NT2/D1 (cell line): ENCODE data around the gene THEM4.
"Not testable (repeated sequence)": the region's sequence is repeated elsewhere in the genome, so short reads cannot be mapped to it uniquely, and the experiment has no call there.

Experiments
- DNase-seq: peaks from one replicate; pipeline ENCODE4 v3.0.0-alpha.2; 2011; ENCODE audit warnings: low read depth, low spot score
- H3K27me3 ChIP-seq: 2 replicates; pipeline ENCODE4 v1.6.0; 2011; ENCODE audit warnings: mild to moderate bottlenecking; ENCODE audit not compliant: insufficient read length, insufficient read depth
- H3K36me3 ChIP-seq: 2 replicates; pipeline ENCODE4 v1.6.1; 2011; ENCODE audit warnings: mild to moderate bottlenecking, low read length, mixed read lengths; ENCODE audit not compliant: insufficient read depth, insufficient read length
- H3K4me1 ChIP-seq: 2 replicates; pipeline ENCODE4 v1.5.1; 2011; ENCODE audit not compliant: insufficient read depth, insufficient read length
- H3K4me3 ChIP-seq: 2 replicates; pipeline ENCODE4 v1.5.1; 2011; ENCODE audit warnings: low read depth; ENCODE audit not compliant: insufficient read length
- H3K9ac ChIP-seq: 2 replicates; pipeline ENCODE4 v1.6.0; 2011; ENCODE audit warnings: low read depth; ENCODE audit not compliant: insufficient read length
- H3K9me3 ChIP-seq: 2 replicates; pipeline ENCODE4 v1.5.1; 2011; ENCODE audit warnings: mild to moderate bottlenecking, low read length; ENCODE audit not compliant: insufficient read depth
- SUZ12 ChIP-seq: IDR thresholded peaks from 2 replicates; pipeline ENCODE4 v1.6.1; 2011; ENCODE audit not compliant: insufficient read length, insufficient read depth; ENCODE audit errors: extremely low read depth
- YY1 ChIP-seq: IDR thresholded peaks from 2 replicates; pipeline ENCODE4 v1.6.1; 2011; ENCODE audit not compliant: insufficient read length, insufficient read depth
- ZNF274 ChIP-seq: IDR thresholded peaks from 2 replicates; pipeline ENCODE4 v1.6.1; 2011; ENCODE audit warnings: mild to moderate bottlenecking, low read depth, low read length

Gene THEM4

DNA sequence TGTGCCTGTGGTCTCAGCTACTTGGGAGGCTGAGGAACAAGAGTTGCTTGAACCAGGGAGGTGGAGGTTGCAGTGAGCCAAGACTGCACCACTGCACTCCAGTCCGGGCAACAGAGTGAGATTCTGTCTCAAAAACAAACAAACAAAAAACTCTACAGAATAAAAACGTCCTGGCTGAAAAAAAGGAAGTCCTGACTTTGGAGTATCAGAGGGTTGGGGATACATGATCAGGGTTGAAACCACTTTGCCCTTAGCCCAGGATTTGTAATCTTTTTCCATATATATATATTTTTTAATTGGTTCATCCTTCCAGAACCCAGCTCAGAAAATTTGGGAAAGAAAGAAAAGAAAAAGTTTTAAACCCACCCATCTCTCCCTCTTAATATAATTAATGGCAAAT lies 6.5 kb downstream of the THEM4 start:
- H3K9me3 ChIP-seq, result peaks cover 72% of the 10 kb centered on the region
- H3K9ac ChIP-seq, result no peak overlapping the region
- no peak overlapping the region for H3K4me3 ChIP-seq
- no peaks in the 10 kb centered on the region for H3K27me3 ChIP-seq
- no peaks in the 10 kb centered on the region for H3K4me1 ChIP-seq
- peaks cover 40% of the 10 kb centered on the region for H3K36me3 ChIP-seq
- no peak for DNase-seq
- TF ChIP-seq YY1 (no peak), SUZ12 (no peak), ZNF274 (no peak)

DNA sequence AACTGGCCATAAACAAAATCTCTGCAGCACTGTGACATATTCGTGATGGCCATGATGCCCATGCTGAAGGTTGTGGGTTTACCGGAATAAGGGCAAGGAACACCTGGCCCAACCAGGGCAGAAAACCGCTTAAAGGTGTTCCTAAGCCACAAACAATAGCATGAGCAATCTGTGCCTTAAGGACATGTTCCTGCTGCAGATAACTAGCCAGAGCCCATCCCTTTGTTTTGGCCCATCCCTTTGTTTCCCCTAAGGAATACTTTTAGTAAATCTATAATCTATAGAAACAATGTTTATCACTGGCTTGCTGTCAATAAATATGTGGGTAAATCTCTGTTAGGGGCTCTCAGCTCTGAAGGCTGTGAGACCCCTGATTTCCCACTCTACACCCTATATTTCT lies 8.5 kb downstream of the THEM4 start:
- not testable (repeated sequence) for DNase-seq, H3K4me3 ChIP-seq, H3K9ac ChIP-seq, H3K4me1 ChIP-seq, H3K27me3 ChIP-seq
- peaks cover 52% of the 10 kb centered on the region; the same call in 1 of the 2 replicates for H3K9me3 ChIP-seq
- peaks cover 32% of the 10 kb centered on the region for H3K36me3 ChIP-seq

DNA sequence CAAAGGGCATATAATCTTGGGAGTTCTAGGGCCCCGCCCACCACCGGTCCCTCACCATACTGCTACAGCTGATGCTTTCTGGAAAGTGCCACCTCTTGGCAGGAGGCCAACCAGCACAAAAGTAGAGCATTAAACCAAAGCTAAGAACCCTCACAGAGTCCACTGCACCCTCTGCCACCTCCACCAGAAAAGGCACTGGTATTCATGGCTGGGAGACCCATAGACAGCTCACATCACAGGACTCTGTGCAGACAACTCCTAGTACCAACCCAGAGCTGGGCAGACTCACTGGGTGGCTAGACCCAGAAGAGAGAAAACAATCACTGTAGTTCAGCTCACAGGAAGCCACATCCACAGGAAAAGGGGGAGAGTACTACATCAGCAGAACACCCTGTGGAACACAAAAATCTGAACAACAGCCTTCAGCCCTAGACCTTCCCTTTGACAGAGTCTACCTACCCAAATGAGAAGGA lies 10.8 kb downstream of the THEM4 start:
- DNase-seq, result no peak
- no peak overlapping the region for H3K9ac ChIP-seq
- TF ChIP-seq ZNF274 (no peak), SUZ12 (no peak)
- peaks cover 32% of the 10 kb centered on the region; the same call in 1 of the 2 replicates for H3K9me3 ChIP-seq
- H3K4me1 ChIP-seq, result no peaks in the 10 kb centered on the region
- H3K36me3 ChIP-seq, result peaks cover 37% of the 10 kb centered on the region
- no peaks in the 10 kb centered on the region for H3K27me3 ChIP-seq
- no peak overlapping the region for H3K4me3 ChIP-seq

DNA sequence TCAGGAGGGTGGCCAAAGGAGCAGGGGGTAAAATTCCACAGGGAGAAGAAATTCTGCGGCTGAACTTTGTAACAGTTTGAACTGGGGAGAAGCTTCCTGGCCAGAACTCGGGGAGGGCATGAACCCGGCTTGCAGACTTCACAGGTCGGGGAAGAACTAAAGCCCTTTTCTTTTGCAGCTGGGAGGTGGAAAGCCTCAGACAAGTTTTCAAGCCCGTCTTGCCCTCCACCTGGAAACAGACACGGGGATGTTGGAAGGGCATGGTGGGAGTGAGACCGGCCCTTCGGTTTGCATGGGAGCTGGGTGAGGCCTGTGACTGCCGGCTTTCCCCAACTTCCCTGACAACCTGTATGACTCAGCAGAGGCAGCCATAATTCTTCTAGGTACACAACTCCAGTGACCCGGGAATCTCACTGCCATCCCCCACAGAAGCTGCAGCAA lies 11.3 kb downstream of the THEM4 start:
- no peak for DNase-seq
- Histone ChIP-seq H3K27me3 (no peaks in the 10 kb centered on the region), H3K9me3 (peaks cover 27% of the 10 kb centered on the region; the same call in 1 of the 2 replicates), H3K36me3 (peaks cover 40% of the 10 kb centered on the region), H3K4me3 (no peak overlapping the region), H3K4me1 (no peaks in the 10 kb centered on the region), H3K9ac (no peak overlapping the region)
- TF ChIP-seq YY1, result no peak
- no peak for TF ChIP-seq ZNF274
- no peak for TF ChIP-seq SUZ12

DNA sequence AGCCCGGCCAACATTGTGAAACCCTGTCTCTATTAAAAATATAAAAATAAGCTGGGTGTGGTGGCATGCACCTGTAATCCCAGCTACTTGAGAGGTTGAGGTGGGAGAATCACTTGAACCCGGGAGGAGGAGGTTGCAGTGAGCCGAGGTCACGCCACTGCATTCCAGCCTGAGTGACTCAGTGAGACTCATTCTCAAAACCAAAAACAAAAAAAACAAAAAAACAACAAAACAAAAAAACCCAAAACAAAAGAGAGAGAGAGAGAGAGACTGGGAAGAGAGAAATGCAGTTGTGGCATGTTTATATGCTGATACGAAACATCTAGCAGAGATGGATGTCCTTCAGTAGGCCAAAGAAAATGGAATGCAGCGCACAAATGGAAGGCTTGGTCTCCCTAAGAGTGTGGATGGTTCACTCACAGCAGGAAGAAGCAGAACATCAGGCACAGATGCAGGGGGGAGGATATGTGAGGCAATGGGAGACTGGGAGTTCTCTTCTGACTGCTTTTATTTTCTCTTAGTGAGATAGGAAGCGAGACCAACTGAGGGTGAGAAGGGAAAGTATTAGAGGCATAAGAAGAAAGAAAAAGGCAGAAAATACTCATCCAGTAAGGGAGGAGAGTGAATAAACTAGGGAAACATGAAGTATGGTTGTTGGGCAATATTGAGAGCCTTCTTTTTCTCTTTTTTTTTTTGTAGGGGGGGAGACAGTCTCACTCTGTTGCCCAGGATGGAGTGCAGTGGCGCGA lies 16.0 kb downstream of the THEM4 start:
- peaks cover 79% of the 10 kb centered on the region for H3K36me3 ChIP-seq
- no peaks in the 10 kb centered on the region for H3K27me3 ChIP-seq
- no peak overlapping the region for H3K9ac ChIP-seq
- no peaks in the 10 kb centered on the region for H3K9me3 ChIP-seq
- no peak for DNase-seq
- no peak overlapping the region for H3K4me3 ChIP-seq
- no peaks in the 10 kb centered on the region for H3K4me1 ChIP-seq
- TF ChIP-seq SUZ12 (no peak), YY1 (no peak), ZNF274 (no peak)

DNA sequence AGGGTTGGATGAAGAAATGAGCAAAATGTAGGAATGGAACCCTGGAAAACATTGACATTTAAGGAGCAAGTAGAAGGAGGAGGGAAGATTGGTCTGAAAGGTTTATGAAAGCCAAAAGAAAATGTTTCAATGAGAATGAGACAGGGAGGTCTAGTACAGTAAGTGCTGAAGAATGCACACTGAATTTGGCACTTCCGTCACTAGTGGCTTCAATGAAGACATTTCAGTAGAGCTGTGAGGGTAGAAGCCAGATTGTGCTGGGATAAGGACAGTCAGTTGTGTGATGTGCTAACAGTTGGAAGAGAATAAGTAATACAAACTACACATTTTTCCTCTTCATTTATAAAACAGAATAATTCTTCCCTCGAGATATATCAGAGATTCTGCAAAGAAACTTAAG lies 17.1 kb downstream of the THEM4 start:
- Histone ChIP-seq H3K9me3 (peaks cover 5% of the 10 kb centered on the region; the same call in 1 of the 2 replicates), H3K4me3 (no peak overlapping the region), H3K4me1 (no peaks in the 10 kb centered on the region), H3K36me3 (peaks cover 85% of the 10 kb centered on the region), H3K27me3 (no peaks in the 10 kb centered on the region), H3K9ac (no peak overlapping the region)
- TF ChIP-seq YY1, result no peak
- TF ChIP-seq SUZ12, result no peak
- TF ChIP-seq ZNF274, result no peak
- DNase-seq, result no peak

DNA sequence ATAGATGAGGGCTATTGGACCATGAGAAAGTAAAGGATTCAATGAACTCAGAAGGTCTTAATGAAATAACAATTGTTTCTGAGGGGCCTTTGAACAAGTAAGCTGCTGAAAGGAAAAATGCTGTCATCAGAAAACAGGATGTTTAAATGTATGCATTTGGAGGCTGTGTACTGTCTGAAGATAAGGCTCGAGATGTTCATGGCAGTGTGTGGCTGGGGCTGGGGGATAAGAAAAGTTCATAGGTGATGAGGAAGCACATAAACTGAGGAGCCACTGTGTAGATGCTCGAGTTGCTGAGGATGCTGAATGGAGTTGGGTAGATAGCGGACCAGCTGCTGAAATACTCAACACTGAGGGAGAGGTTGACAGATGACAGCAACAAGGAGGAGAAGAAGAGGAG lies 17.8 kb downstream of the THEM4 start:
- Histone ChIP-seq H3K4me3 (no peak overlapping the region), H3K4me1 (no peaks in the 10 kb centered on the region), H3K9ac (no peak overlapping the region), H3K36me3 (peaks cover 82% of the 10 kb centered on the region), H3K27me3 (no peaks in the 10 kb centered on the region), H3K9me3 (peaks cover 8% of the 10 kb centered on the region; the same call in 1 of the 2 replicates)
- TF ChIP-seq YY1 (no peak), SUZ12 (no peak), ZNF274 (no peak)
- DNase-seq, result no peak
